OCI-LY1 (cell line): ENCODE results near the gene CD93.

Source experiments
- EZH2 ChIP-seq: fragments of 200-600 bp; sonication (generic), shearing (Covaris generic); IDR thresholded peaks from 2 replicates; pipeline ENCODE4 v1.8.0; 2017; ENCODE audit warnings: borderline replicate concordance, mixed run types, mild to moderate bottlenecking, antibody characterized with exemption, low read length, moderate library complexity, mixed read lengths
- TF ChIP-seq, protein P1 (sequence below): fragments of 200-600 bp; sonication (generic), shearing (Covaris generic); IDR thresholded peaks from 2 replicates; pipeline ENCODE4 v1.5.1; 2017; ENCODE audit warnings: mild to moderate bottlenecking, antibody characterized with exemption, low read length, moderate library complexity, mixed read lengths

GRCh38 chr20:23071996-23072395 lies 14.1 kb downstream of the CD93 start:
- TF ChIP-seq, protein P1, sequence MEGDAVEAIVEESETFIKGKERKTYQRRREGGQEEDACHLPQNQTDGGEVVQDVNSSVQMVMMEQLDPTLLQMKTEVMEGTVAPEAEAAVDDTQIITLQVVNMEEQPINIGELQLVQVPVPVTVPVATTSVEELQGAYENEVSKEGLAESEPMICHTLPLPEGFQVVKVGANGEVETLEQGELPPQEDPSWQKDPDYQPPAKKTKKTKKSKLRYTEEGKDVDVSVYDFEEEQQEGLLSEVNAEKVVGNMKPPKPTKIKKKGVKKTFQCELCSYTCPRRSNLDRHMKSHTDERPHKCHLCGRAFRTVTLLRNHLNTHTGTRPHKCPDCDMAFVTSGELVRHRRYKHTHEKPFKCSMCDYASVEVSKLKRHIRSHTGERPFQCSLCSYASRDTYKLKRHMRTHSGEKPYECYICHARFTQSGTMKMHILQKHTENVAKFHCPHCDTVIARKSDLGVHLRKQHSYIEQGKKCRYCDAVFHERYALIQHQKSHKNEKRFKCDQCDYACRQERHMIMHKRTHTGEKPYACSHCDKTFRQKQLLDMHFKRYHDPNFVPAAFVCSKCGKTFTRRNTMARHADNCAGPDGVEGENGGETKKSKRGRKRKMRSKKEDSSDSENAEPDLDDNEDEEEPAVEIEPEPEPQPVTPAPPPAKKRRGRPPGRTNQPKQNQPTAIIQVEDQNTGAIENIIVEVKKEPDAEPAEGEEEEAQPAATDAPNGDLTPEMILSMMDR: no peak
- no peak for TF ChIP-seq EZH2
